Mesothelial cell of epicardium (in vitro differentiated cells): ENCODE data around the gene MYCL. TPM values are rescaled to one million over a fixed set of nuclear protein-coding genes. Genes with fewer than 3 reads are reported as not detected.

Experiments
- DNase-seq, 2 experiments: peaks; one replicate each; pipeline ENCODE4 v3.0.0; 2021; ENCODE audit warnings: low spot score in 2 of 2; ENCODE audit not compliant: unreplicated experiment in 2 of 2
- H3K27ac Mint-ChIP-seq: 2 replicates; pipeline ENCODE4 v1.8.0; 2021; ENCODE audit warnings: mixed read lengths
- H3K27me3 Mint-ChIP-seq: 2 replicates; pipeline ENCODE4 v1.8.0; 2021; ENCODE audit warnings: low read depth, mixed read lengths
- H3K36me3 Mint-ChIP-seq: 2 replicates; pipeline ENCODE4 v1.8.0; 2021; ENCODE audit warnings: mixed read lengths
- H3K4me1 Mint-ChIP-seq: 2 replicates; pipeline ENCODE4 v1.8.0; 2021; ENCODE audit warnings: mixed read lengths
- H3K4me3 Mint-ChIP-seq: 2 replicates; pipeline ENCODE4 v1.8.0; 2021; ENCODE audit warnings: mild to moderate bottlenecking, moderate library complexity, mixed read lengths
- H3K9me3 Mint-ChIP-seq: 2 replicates; pipeline ENCODE4 v1.8.0; 2021; ENCODE audit warnings: mixed read lengths
- total RNA-seq: library from RNA; stranded (reverse); gene quantifications from 3 replicates; pipeline ENCODE4 v1.2.1, GENCODE V29; 2021
- TF ChIP-seq, protein P1 (sequence below): fragments of 200-600 bp; sonication (generic); IDR thresholded peaks from one replicate; pipeline ENCODE4 v1.5.0; 2021; ENCODE audit warnings: antibody characterized with exemption; ENCODE audit not compliant: unreplicated experiment

Gene MYCL
- total RNA-seq, 1 donor from 2014 or later = 25.0 TPM

- Mint-ChIP-seq H3K36me3 (peaks cover 34% of the 10 kb centered on the region), H3K9me3 (peaks cover 5% of the 10 kb centered on the region), H3K27ac (no peak overlapping the region), H3K4me1 (no peaks in the 10 kb centered on the region), H3K27me3 (no peaks in the 10 kb centered on the region), H3K4me3 (no peak overlapping the region)
- TF ChIP-seq, protein P1, sequence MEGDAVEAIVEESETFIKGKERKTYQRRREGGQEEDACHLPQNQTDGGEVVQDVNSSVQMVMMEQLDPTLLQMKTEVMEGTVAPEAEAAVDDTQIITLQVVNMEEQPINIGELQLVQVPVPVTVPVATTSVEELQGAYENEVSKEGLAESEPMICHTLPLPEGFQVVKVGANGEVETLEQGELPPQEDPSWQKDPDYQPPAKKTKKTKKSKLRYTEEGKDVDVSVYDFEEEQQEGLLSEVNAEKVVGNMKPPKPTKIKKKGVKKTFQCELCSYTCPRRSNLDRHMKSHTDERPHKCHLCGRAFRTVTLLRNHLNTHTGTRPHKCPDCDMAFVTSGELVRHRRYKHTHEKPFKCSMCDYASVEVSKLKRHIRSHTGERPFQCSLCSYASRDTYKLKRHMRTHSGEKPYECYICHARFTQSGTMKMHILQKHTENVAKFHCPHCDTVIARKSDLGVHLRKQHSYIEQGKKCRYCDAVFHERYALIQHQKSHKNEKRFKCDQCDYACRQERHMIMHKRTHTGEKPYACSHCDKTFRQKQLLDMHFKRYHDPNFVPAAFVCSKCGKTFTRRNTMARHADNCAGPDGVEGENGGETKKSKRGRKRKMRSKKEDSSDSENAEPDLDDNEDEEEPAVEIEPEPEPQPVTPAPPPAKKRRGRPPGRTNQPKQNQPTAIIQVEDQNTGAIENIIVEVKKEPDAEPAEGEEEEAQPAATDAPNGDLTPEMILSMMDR = no peak
- DNase-seq = no peak
Measured at GRCh38 chr1:39865762-39866161, 36.0 kb downstream of the MYCL start.

DNA sequence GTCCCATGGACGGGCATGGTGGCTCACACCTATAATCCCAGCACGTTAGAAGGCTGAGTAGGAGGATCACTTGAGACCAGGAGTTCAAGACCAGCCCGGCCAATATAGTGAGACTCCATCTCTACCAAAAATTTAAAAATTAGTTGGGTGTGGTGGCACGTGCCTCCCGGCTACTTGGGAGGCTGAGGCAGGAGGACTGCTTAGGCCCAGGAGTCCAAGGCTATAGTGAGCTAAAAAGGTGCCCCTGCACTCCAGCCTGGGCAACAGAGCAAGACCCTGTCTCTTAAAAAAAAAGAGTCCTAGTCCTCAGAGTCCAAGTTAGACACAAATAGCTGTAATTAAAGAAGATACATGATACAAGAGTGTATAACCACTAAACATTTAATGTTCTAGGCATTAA is 38.5 kb downstream of the MYCL start:
- H3K4me1 Mint-ChIP-seq = peaks cover 5% of the 10 kb centered on the region
- H3K27ac Mint-ChIP-seq = no peak overlapping the region
- peaks cover 5% of the 10 kb centered on the region for H3K9me3 Mint-ChIP-seq
- H3K27me3 Mint-ChIP-seq = no peaks in the 10 kb centered on the region
- H3K4me3 Mint-ChIP-seq = no peak overlapping the region
- TF ChIP-seq, protein P1 = no peak
- peaks cover 15% of the 10 kb centered on the region for H3K36me3 Mint-ChIP-seq
- no peak for DNase-seq

DNA sequence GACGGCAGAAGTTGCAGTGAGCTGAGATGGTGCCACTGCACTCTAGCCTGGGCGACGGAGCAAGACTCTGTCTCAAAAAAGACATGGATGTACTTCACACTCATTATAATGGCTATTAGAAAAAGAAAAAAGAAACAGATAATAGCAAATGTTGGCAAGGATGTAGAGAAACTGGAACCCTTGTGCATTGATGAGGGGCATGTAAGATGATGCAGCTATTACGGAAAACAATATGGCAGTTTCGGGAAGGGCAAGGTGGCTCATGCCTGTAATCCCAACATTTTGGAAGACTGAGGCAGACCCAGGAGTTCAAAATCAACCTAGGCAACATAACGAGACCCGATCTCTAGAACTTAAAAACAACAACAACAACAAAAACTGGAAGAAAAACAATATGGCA is 40.7 kb downstream of the MYCL start:
- Mint-ChIP-seq H3K27ac (no peak overlapping the region), H3K27me3 (no peaks in the 10 kb centered on the region), H3K9me3 (peaks cover 5% of the 10 kb centered on the region), H3K4me3 (no peak overlapping the region), H3K4me1 (peaks cover 9% of the 10 kb centered on the region), H3K36me3 (peaks cover 15% of the 10 kb centered on the region)
- TF ChIP-seq, protein P1 = no peak
- DNase-seq = no peak

DNA sequence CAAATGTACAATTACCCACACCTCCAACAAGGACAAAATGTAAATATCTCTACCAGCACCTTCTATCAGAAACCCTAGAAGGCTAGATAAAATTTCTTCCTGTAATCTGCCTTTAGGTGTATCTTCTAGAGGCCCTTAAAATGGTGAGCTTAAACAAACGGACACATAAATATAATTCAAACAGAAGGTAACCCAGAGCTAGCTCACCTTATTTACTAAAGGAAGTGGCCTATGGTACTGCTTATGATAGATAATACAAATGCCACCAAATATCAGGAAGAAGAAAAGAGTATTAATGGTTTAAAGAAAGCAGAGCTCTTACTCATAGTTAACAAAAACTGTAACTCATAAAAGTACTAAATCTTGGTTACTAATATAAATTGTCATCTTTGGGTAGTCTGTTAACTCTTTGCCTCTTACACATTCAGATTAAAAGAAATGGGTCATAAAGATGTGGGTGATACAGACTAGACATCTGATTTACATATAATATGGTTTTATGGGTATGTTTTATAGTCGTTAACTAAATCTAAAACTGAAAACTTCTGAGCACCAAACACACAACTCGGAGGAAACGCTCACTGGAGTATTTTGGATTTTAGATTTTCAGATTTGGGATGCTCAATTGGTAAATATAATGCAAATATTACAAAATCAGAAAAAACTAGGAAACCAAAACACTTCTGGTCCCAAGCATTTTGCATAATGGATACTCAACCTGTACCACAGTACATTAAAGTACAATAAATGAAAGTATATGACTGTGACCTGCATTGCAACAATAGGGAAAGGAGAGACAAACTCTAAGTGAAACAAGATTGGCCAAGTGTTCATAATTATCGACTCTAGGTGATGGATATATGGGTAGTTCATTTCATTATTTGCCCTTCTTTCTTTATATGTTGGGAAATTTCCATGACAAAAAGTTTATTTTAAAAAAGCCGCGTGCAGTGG is 41.6 kb downstream of the MYCL start:
- Mint-ChIP-seq H3K36me3 (peaks cover 20% of the 10 kb centered on the region), H3K27me3 (no peaks in the 10 kb centered on the region), H3K27ac (no peak overlapping the region), H3K4me1 (peaks cover 9% of the 10 kb centered on the region), H3K4me3 (no peak overlapping the region), H3K9me3 (peaks cover 5% of the 10 kb centered on the region)
- DNase-seq = no peak
- TF ChIP-seq, protein P1 = no peak

- Mint-ChIP-seq H3K9me3 (peaks cover 5% of the 10 kb centered on the region), H3K4me1 (peaks cover 14% of the 10 kb centered on the region), H3K27me3 (no peaks in the 10 kb centered on the region), H3K27ac (peak overlapping the region; percentile 31), H3K4me3 (no peak overlapping the region), H3K36me3 (peaks cover 23% of the 10 kb centered on the region)
- TF ChIP-seq, protein P1 = no peak
- no peak for DNase-seq
Measured at GRCh38 chr1:39858315-39858714, 43.4 kb downstream of the MYCL start.
